ENCODE data around the gene EYS. TPM values are rescaled to one million over a fixed set of nuclear protein-coding genes. Genes with fewer than 3 reads are reported as not detected.

EYS gene
- total RNA-seq, 1 experiment from 2014 or later = not detected

- intact Hi-C loops (cut with micrococcal nuclease; ENCODE audit: unreplicated experiment) = no loop called here
- no peaks in the 10 kb centered on the region for H3K36me3 ChIP-seq (ENCODE audit: control insufficient read depth, insufficient read depth, low read length)
- Mint-ChIP-seq H3K4me1 (ENCODE audit: low read depth, unreplicated experiment) (no peaks in the 10 kb centered on the region), H3K36me3 (ENCODE audit: insufficient read depth, unreplicated experiment) (peaks cover 4% of the 10 kb centered on the region), H3K9me3 (ENCODE audit: unreplicated experiment) (no peaks in the 10 kb centered on the region), H3K4me3 (ENCODE audit: unreplicated experiment) (no peak overlapping the region), H3K27ac (ENCODE audit: unreplicated experiment) (no peak overlapping the region), H3K27me3 (ENCODE audit: insufficient read depth, unreplicated experiment) (no peaks in the 10 kb centered on the region)
- no peaks in the 10 kb centered on the region for H3K9me3 ChIP-seq
- no peak for DNase-seq
- H3K4me3 ChIP-seq (ENCODE audit: low read depth, low read length) = no peak overlapping the region
- BruUV-seq (replicated peaks) = no TSS peak
- ChIA-PET POLR2A (no interaction called here), CTCF (no interaction called here)
- no peak for TF ChIP-seq CTCF (IDR thresholded peaks at IDR 0.05; ENCODE audit: insufficient read depth in 1 of 2, low read depth in 1 of 2, low read length in 1 of 2, severe bottlenecking in 1 of 2, unreplicated experiment in 1 of 2)
- no peaks in the 10 kb centered on the region for H3K27me3 ChIP-seq (replicated peaks; ENCODE audit: control insufficient read depth, insufficient read depth, low read length)
- H3K4me1 ChIP-seq = no peaks in the 10 kb centered on the region
These were observed 161.1 kb downstream of the EYS start for GRCh38 chr6:65545920-65546319.

GRCh38 chr6:65538644-65539043, 168.4 kb downstream of the EYS start:
- Histone ChIP-seq H3K36me3 (ENCODE audit: control insufficient read depth, insufficient read depth, low read length) (no peaks in the 10 kb centered on the region), H3K4me3 (ENCODE audit: low read depth, low read length) (no peak overlapping the region), H3K27me3 (replicated peaks; ENCODE audit: control insufficient read depth, insufficient read depth, low read length) (no peaks in the 10 kb centered on the region), H3K9me3 (no peaks in the 10 kb centered on the region), H3K4me1 (no peaks in the 10 kb centered on the region)
- Mint-ChIP-seq H3K27ac (ENCODE audit: unreplicated experiment) (no peak overlapping the region), H3K4me1 (ENCODE audit: low read depth, unreplicated experiment) (no peaks in the 10 kb centered on the region), H3K9me3 (ENCODE audit: unreplicated experiment) (no peaks in the 10 kb centered on the region), H3K27me3 (ENCODE audit: insufficient read depth, unreplicated experiment) (no peaks in the 10 kb centered on the region), H3K36me3 (ENCODE audit: insufficient read depth, unreplicated experiment) (no peaks in the 10 kb centered on the region), H3K4me3 (ENCODE audit: unreplicated experiment) (no peak overlapping the region)
- no peak for TF ChIP-seq CTCF (IDR thresholded peaks at IDR 0.05; ENCODE audit: insufficient read depth in 1 of 2, low read depth in 1 of 2, low read length in 1 of 2, severe bottlenecking in 1 of 2, unreplicated experiment in 1 of 2)
- DNase-seq = no peak
- no TSS peak for BruUV-seq (replicated peaks)
- intact Hi-C loops (cut with micrococcal nuclease; ENCODE audit: unreplicated experiment) = no loop called here
- CTCF ChIA-PET = no interaction called here
- POLR2A ChIA-PET = no interaction called here

GRCh38 chr6:65537600-65537999, 169.4 kb downstream of the EYS start:
- Histone ChIP-seq H3K9me3 (no peaks in the 10 kb centered on the region), H3K36me3 (ENCODE audit: control insufficient read depth, insufficient read depth, low read length) (no peaks in the 10 kb centered on the region), H3K27me3 (replicated peaks; ENCODE audit: control insufficient read depth, insufficient read depth, low read length) (no peaks in the 10 kb centered on the region), H3K4me3 (ENCODE audit: low read depth, low read length) (no peak overlapping the region), H3K4me1 (no peaks in the 10 kb centered on the region)
- intact Hi-C loops (cut with micrococcal nuclease; ENCODE audit: unreplicated experiment) = no loop called here
- H3K9me3 Mint-ChIP-seq (ENCODE audit: unreplicated experiment) = no peaks in the 10 kb centered on the region
- H3K4me1 Mint-ChIP-seq (ENCODE audit: low read depth, unreplicated experiment) = no peaks in the 10 kb centered on the region
- no peak overlapping the region for H3K4me3 Mint-ChIP-seq (ENCODE audit: unreplicated experiment)
- CTCF ChIA-PET = no interaction called here
- no TSS peak for BruUV-seq (replicated peaks)
- H3K36me3 Mint-ChIP-seq (ENCODE audit: insufficient read depth, unreplicated experiment) = no peaks in the 10 kb centered on the region
- H3K27me3 Mint-ChIP-seq (ENCODE audit: insufficient read depth, unreplicated experiment) = no peaks in the 10 kb centered on the region
- no peak overlapping the region for H3K27ac Mint-ChIP-seq (ENCODE audit: unreplicated experiment)
- POLR2A ChIA-PET = no interaction called here
- TF ChIP-seq CTCF (IDR thresholded peaks at IDR 0.05; ENCODE audit: insufficient read depth in 1 of 2, low read depth in 1 of 2, low read length in 1 of 2, severe bottlenecking in 1 of 2, unreplicated experiment in 1 of 2) = no peak
- no peak for DNase-seq

Measured in Caco-2 (cell line).